SK-N-SH (cell line): ENCODE measurements around the gene EDEM3.

ENCODE experiments used
- EP300 ChIP-seq, 2 experiments: IDR thresholded peaks; 2 replicates each; pipeline versions ENCODE4 v1.4.0 to v1.6.1; 2012; ENCODE audit warnings: borderline replicate concordance in 1 of 2, low read depth in 1 of 2, low read length in 1 of 2
- MXI1 ChIP-seq: IDR thresholded peaks from 2 replicates; pipeline ENCODE4 v1.6.1; 2012; ENCODE audit warnings: mild to moderate bottlenecking, low read depth, low read length, improper control_type of control experiment
- RFX5 ChIP-seq: IDR thresholded peaks from 2 replicates; pipeline ENCODE4 v1.6.1; 2012; ENCODE audit warnings: mild to moderate bottlenecking, improper control_type of control experiment, low read length
- TF ChIP-seq, protein P1 (sequence below): IDR thresholded peaks from 2 replicates; pipeline ENCODE4 v1.4.0; 2012; ENCODE audit warnings: low read depth, borderline replicate concordance
- TF ChIP-seq, protein P2 (sequence below): fragments of 200-600 bp; sonication (generic); IDR thresholded peaks from 2 replicates; pipeline ENCODE4 v1.6.1; 2017; ENCODE audit warnings: antibody characterized with exemption, mild to moderate bottlenecking, moderate library complexity

GRCh38 chr1:184648160-184648855 lies 106.3 kb downstream of the EDEM3 start:
- TF ChIP-seq MXI1 = no peak
- TF ChIP-seq, protein P1, sequence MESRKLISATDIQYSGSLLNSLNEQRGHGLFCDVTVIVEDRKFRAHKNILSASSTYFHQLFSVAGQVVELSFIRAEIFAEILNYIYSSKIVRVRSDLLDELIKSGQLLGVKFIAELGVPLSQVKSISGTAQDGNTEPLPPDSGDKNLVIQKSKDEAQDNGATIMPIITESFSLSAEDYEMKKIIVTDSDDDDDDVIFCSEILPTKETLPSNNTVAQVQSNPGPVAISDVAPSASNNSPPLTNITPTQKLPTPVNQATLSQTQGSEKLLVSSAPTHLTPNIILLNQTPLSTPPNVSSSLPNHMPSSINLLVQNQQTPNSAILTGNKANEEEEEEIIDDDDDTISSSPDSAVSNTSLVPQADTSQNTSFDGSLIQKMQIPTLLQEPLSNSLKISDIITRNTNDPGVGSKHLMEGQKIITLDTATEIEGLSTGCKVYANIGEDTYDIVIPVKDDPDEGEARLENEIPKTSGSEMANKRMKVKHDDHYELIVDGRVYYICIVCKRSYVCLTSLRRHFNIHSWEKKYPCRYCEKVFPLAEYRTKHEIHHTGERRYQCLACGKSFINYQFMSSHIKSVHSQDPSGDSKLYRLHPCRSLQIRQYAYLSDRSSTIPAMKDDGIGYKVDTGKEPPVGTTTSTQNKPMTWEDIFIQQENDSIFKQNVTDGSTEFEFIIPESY = no peak
- TF ChIP-seq, protein P2, sequence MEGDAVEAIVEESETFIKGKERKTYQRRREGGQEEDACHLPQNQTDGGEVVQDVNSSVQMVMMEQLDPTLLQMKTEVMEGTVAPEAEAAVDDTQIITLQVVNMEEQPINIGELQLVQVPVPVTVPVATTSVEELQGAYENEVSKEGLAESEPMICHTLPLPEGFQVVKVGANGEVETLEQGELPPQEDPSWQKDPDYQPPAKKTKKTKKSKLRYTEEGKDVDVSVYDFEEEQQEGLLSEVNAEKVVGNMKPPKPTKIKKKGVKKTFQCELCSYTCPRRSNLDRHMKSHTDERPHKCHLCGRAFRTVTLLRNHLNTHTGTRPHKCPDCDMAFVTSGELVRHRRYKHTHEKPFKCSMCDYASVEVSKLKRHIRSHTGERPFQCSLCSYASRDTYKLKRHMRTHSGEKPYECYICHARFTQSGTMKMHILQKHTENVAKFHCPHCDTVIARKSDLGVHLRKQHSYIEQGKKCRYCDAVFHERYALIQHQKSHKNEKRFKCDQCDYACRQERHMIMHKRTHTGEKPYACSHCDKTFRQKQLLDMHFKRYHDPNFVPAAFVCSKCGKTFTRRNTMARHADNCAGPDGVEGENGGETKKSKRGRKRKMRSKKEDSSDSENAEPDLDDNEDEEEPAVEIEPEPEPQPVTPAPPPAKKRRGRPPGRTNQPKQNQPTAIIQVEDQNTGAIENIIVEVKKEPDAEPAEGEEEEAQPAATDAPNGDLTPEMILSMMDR = no peak
- TF ChIP-seq RFX5 = no peak
- TF ChIP-seq EP300 (IDR thresholded peaks at IDR 0.05; ENCODE audit: borderline replicate concordance in 1 of 2, low read depth in 1 of 2, low read length in 1 of 2) = no peak
